HepG2 (cell line): ENCODE results near the gene GLRA3.
"Not testable (repeated sequence)": the region's sequence is repeated elsewhere in the genome, so short reads cannot be mapped to it uniquely, and the experiment has no call there.

Source experiments
- MAFK ChIP-seq, 2 experiments: IDR thresholded peaks in 1 of 2; conservative IDR thresholded peaks in 1 of 2; 2 replicates each; pipeline ENCODE4 v1.6.1; 2011; ENCODE audit warnings: improper control_type of control experiment in 2 of 2, low read length in 2 of 2
- PHF21A ChIP-seq: sonication (generic); formaldehyde crosslinking; IDR thresholded peaks from 2 replicates; pipeline ENCODE4 v1.5.0; 2020; ENCODE audit warnings: mild to moderate bottlenecking, missing genetic modification reagents
- XRCC5 ChIP-seq: fragments of 200-400 bp; formaldehyde crosslinking; optimal IDR thresholded peaks from 2 replicates; pipeline ENCODE3; 2017; ENCODE audit warnings: mild to moderate bottlenecking, low read length

- not testable (repeated sequence) for TF ChIP-seq PHF21A; XRCC5; MAFK (conservative IDR thresholded peaks at IDR 0.05 in 1 of 2, IDR thresholded peaks at IDR 0.05 in 1 of 2; ENCODE audit: low read length in 2 of 2)
Observed at GRCh38 chr4:174629907-174630450, 199.1 kb downstream of the GLRA3 start.
